Neural crest cell (in vitro differentiated cells): Measurements from ENCODE around the gene TMED1. TPM values are rescaled to one million over a fixed set of nuclear protein-coding genes. Genes with fewer than 3 reads are reported as not detected.
A peak's percentile ranks its signal among the peaks of the same experiment; 100 is the strongest.
"Not testable (repeated sequence)": the region's sequence is repeated elsewhere in the genome, so short reads cannot be mapped to it uniquely, and the experiment has no call there.

ENCODE experiments used
- DNase-seq: peaks from one replicate; pipeline ENCODE4 v3.0.0; 2021; ENCODE audit warnings: low read depth, mixed read lengths, low spot score
- H3K27ac Mint-ChIP-seq: one replicate; pipeline ENCODE4 v1.8.0; 2021; ENCODE audit warnings: mild to moderate bottlenecking, mixed read lengths; ENCODE audit not compliant: unreplicated experiment
- H3K27me3 Mint-ChIP-seq: 2 replicates; pipeline ENCODE4 v1.8.0; 2021; ENCODE audit warnings: low read depth, mild to moderate bottlenecking, mixed read lengths
- H3K36me3 Mint-ChIP-seq: 2 replicates; pipeline ENCODE4 v1.8.0; 2021; ENCODE audit warnings: low read depth, mild to moderate bottlenecking, mixed read lengths
- H3K4me1 Mint-ChIP-seq: 2 replicates; pipeline ENCODE4 v1.8.0; 2021; ENCODE audit warnings: mixed read lengths
- H3K4me3 Mint-ChIP-seq: one replicate; pipeline ENCODE4 v1.8.0; 2021; ENCODE audit warnings: mild to moderate bottlenecking, mixed read lengths
- H3K9me3 Mint-ChIP-seq: 2 replicates; pipeline ENCODE4 v1.8.0; 2021; ENCODE audit warnings: mixed read lengths
- total RNA-seq: library from RNA; stranded (reverse); gene quantifications from 2 replicates; pipeline ENCODE4 v1.2.1, GENCODE V29; 2021
- TF ChIP-seq, protein P1 (sequence below): fragments of 200-600 bp; sonication (generic); conservative IDR thresholded peaks from 2 replicates; pipeline ENCODE4 v1.5.0; 2021; ENCODE audit warnings: antibody characterized with exemption, mild to moderate bottlenecking

The TMED1 gene
- total RNA-seq, 1 donor from 2014 or later: 30.9 TPM

DNA sequence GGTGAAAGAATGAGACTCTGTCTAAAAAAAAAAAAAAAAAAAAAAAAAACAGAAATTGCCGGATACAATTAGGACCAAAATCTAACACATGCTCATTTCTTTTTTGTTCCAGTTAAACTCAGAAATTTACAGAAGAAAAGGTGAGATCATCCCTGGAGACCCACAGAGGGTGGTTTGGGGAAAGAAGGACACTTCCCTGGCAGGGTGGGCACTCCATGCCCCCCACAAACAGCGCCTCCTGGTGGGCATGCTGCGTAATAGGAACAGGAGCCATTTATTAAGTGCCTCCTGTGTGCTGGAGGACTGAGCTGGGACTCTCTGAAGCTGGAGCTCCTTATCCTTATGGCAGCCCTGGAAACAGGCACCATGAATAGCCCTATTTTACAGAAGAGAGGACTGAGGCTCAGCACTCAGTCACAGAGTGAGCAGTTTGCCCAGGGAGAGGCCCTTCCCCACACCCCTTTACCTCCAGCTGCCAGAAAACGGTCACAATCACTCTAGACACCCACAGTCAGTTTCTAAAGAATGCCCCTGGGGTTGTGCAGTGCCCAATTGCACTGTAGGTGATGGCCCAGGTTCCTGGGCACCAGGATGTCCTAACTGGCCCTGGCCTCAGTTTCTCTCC, 22.3 kb upstream of the TMED1 start:
- H3K36me3 Mint-ChIP-seq: no peaks in the 10 kb centered on the region
- no peaks in the 10 kb centered on the region for H3K9me3 Mint-ChIP-seq
- no peak overlapping the region for H3K27ac Mint-ChIP-seq
- no peak overlapping the region for H3K4me3 Mint-ChIP-seq
- DNase-seq: peak; percentile 55
- H3K27me3 Mint-ChIP-seq: no peaks in the 10 kb centered on the region
- TF ChIP-seq, protein P1, sequence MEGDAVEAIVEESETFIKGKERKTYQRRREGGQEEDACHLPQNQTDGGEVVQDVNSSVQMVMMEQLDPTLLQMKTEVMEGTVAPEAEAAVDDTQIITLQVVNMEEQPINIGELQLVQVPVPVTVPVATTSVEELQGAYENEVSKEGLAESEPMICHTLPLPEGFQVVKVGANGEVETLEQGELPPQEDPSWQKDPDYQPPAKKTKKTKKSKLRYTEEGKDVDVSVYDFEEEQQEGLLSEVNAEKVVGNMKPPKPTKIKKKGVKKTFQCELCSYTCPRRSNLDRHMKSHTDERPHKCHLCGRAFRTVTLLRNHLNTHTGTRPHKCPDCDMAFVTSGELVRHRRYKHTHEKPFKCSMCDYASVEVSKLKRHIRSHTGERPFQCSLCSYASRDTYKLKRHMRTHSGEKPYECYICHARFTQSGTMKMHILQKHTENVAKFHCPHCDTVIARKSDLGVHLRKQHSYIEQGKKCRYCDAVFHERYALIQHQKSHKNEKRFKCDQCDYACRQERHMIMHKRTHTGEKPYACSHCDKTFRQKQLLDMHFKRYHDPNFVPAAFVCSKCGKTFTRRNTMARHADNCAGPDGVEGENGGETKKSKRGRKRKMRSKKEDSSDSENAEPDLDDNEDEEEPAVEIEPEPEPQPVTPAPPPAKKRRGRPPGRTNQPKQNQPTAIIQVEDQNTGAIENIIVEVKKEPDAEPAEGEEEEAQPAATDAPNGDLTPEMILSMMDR: peak; percentile 78
- peaks cover 20% of the 10 kb centered on the region for H3K4me1 Mint-ChIP-seq

DNA sequence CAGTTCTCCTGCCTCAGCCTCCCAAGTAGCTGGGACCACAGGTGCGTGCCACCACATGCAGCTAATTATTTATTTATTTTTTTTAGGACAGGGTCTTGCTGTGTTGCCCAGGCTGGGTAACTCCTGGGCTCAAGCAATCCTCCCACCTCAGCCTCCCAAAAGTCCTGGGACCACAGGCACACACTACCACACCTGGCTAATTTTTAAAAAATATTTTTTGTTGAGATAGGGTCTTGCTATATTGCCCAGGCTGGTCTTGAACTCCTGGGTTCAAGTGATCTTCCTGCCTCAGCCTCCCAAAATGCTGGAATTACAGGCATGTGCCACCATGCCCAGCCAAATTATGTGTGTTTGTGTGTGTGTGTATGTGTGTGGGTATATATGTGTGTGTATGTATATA, 20.9 kb upstream of the TMED1 start:
- not testable (repeated sequence) for H3K36me3 Mint-ChIP-seq, H3K4me3 Mint-ChIP-seq, H3K9me3 Mint-ChIP-seq, DNase-seq, H3K27me3 Mint-ChIP-seq, H3K27ac Mint-ChIP-seq
- peaks cover 13% of the 10 kb centered on the region for H3K4me1 Mint-ChIP-seq

DNA sequence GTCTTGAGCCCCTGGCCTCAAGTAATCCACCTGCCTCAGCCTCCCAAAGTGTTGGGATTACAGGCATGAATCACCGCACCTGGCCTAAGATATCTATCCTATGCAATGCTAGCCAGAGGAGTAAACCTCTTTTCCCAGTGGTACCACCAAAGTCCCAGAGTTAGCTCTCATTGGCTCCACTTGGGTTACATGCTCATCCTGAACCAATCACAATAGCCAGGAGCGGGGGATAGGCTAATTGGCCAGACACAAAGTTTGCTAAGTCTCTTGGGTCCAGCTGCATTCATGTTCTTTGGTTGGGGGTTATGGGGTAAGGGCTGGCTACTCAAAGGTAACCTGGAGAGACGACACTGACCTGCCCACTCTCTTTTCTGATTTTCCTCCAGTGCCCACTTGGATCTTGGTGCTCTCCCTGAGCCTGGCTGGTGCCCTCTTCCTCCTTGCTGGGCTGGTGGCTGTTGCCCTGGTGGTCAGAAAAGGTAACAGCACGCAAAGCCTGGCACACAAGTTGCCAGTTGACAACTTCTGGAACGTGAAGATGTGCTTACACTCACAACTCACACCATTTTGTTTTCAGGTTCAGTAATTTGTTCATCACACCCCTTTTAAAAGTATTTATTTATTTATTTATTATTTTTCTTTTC, 20.0 kb upstream of the TMED1 start:
- H3K4me3 Mint-ChIP-seq: no peak overlapping the region
- H3K4me1 Mint-ChIP-seq: peaks cover 9% of the 10 kb centered on the region
- H3K9me3 Mint-ChIP-seq: no peaks in the 10 kb centered on the region
- no peak for DNase-seq
- TF ChIP-seq, protein P1: peak; percentile 59
- H3K27me3 Mint-ChIP-seq: no peaks in the 10 kb centered on the region
- H3K27ac Mint-ChIP-seq: no peak overlapping the region
- H3K36me3 Mint-ChIP-seq: no peaks in the 10 kb centered on the region

DNA sequence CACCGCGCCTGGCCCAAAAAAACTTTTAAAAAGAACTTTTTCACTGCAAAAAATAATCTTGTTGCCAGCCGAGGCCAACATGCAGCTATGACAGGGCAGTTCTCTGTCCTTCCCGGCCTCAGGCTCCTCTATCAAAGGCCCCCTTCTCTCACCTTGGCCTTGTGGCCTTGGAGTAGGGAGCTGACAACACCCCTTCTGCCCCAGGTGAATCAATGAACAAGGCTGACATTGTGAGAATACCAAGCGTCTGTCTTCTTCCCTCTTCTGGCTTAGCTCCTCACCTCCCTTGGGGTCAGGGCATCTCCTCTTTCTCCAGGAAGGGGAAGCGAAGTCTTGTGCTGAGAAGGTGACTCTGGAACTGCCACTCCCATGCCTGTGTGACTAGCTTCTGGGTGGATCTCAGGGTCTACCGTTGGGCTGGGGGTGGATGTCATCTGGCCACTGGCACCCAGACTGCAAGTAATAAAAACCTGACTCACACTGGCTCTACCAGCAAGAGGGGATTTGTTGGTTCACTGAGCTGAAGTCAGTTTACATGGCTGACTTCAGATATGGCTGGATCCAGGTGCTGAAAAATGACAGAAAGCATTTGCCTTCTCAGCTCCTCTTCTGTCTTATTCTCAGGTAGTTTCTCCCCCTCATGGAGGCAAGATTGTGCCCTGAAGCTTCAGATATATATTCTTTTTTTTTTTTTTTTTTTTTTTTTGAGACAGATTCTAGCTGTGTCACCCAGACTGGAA, 18.5 kb upstream of the TMED1 start:
- H3K9me3 Mint-ChIP-seq: no peaks in the 10 kb centered on the region
- no peak for DNase-seq
- TF ChIP-seq, protein P1: no peak
- peaks cover 8% of the 10 kb centered on the region for H3K4me1 Mint-ChIP-seq
- H3K27me3 Mint-ChIP-seq: no peaks in the 10 kb centered on the region
- H3K27ac Mint-ChIP-seq: no peak overlapping the region
- no peak overlapping the region for H3K4me3 Mint-ChIP-seq
- H3K36me3 Mint-ChIP-seq: no peaks in the 10 kb centered on the region

DNA sequence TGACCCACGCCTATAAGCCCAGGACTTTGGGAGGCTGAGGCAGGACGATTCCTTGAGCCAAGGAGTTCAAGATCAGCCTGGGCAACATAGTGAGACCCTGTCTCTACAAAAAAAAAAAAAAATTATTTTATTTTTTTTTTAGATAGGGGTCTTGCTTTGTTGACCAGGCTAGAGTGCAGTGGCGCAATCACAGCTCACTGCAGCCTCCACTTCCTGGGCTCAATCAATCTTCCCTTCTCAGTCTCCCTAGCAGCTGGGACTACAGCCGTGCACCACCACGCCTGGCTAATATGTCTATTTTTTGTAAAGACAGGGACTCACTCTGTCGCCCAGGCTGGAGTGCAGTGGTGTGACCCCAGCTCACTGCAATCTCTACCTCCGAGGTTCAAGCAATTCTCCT, 16.9 kb upstream of the TMED1 start:
- Mint-ChIP-seq H3K4me1 (peaks cover 4% of the 10 kb centered on the region), H3K36me3 (no peaks in the 10 kb centered on the region), H3K27me3 (no peaks in the 10 kb centered on the region), H3K27ac (no peak overlapping the region), H3K4me3 (no peak overlapping the region), H3K9me3 (no peaks in the 10 kb centered on the region)
- DNase-seq: no peak
- TF ChIP-seq, protein P1: no peak
